Measurements from ENCODE around the gene FGF3.

GRCh38 chr11:69826773-69827172, 7.6 kb upstream of the FGF3 start:
- no peak for TF ChIP-seq POLR2A (IDR thresholded peaks at IDR 0.05)
- no peak for TF ChIP-seq CTCF (IDR thresholded peaks at IDR 0.05)

Data from Peyer's patch (tissue), 4 donors.